Skeletal muscle satellite cell (primary cell): ENCODE measurements around the gene LAMTOR4.

Experiments
- H3K27me3 ChIP-seq: 2 replicates; pipeline ENCODE4 v1.7.0; 2013; ENCODE audit warnings: low read length; ENCODE audit not compliant: control insufficient read depth, insufficient read depth
- H3K36me3 ChIP-seq: 2 replicates; pipeline ENCODE4 v1.7.0; 2013; ENCODE audit warnings: mild to moderate bottlenecking, control low read depth, low read length; ENCODE audit not compliant: insufficient read depth
- H3K4me1 ChIP-seq: 2 replicates; pipeline ENCODE4 v1.7.0; 2013; ENCODE audit warnings: low read length; ENCODE audit not compliant: control insufficient read depth, insufficient read depth
- H3K4me2 ChIP-seq: 2 replicates; pipeline ENCODE4 v1.7.0; 2013; ENCODE audit warnings: mild to moderate bottlenecking, low read length
- H3K4me3 ChIP-seq: 2 replicates; pipeline ENCODE4 v1.7.0; 2013; ENCODE audit warnings: low read length
- H3K9ac ChIP-seq: 2 replicates; pipeline ENCODE4 v1.7.0; 2013; ENCODE audit warnings: mild to moderate bottlenecking, low read depth, low read length, moderate library complexity
- H3K9me3 ChIP-seq: replicated peaks from 2 replicates; pipeline ENCODE4 v1.7.0; 2013; ENCODE audit warnings: mild to moderate bottlenecking, control low read depth, low read length

Gene LAMTOR4

GRCh38 chr7:100200693-100201092, 52.0 kb downstream of the LAMTOR4 start:
- Histone ChIP-seq H3K4me3 (no peak overlapping the region), H3K27me3 (peaks cover 45% of the 10 kb centered on the region), H3K4me2 (no peak overlapping the region), H3K9me3 (no peaks in the 10 kb centered on the region), H3K9ac (no peak overlapping the region), H3K36me3 (no peaks in the 10 kb centered on the region), H3K4me1 (no peaks in the 10 kb centered on the region)
